Sigmoid colon (tissue), 7 donors: Measurements from ENCODE around the gene DENND2A. TPM values are rescaled to one million over a fixed set of nuclear protein-coding genes. Genes with fewer than 3 reads are reported as not detected.

Experiments used
- DNase-seq: peaks from one replicate; pipeline ENCODE4 v3.0.0-alpha.2; 2019
- H3K27ac ChIP-seq, 4 donors: fragments of 200-600 bp; sonication (generic); one replicate each; pipeline ENCODE4 v1.5.1; 2016 to 2019; ENCODE audit warnings: mild to moderate bottlenecking in 1 of 4
- H3K27me3 ChIP-seq, 3 donors: fragments of 200-600 bp; sonication (generic); one replicate each; pipeline ENCODE4 v1.5.1; 2019; ENCODE audit warnings: mild to moderate bottlenecking in 1 of 3
- H3K36me3 ChIP-seq, 4 donors: fragments of 200-600 bp; sonication (generic); one replicate each; pipeline ENCODE4 v1.5.1; 2016 to 2019
- H3K4me1 ChIP-seq, 4 donors: fragments of 200-600 bp; sonication (generic); one replicate each; pipeline ENCODE4 v1.5.1; 2017 to 2019
- H3K4me3 ChIP-seq, 4 donors: fragments of 200-600 bp; sonication (generic); one replicate each; pipeline ENCODE4 v1.5.1; 2017 to 2019; ENCODE audit warnings: mild to moderate bottlenecking in 2 of 4, moderate library complexity in 1 of 4
- H3K9me3 ChIP-seq, 4 donors: fragments of 200-600 bp in 3 of 4; sonication (generic) in 3 of 4; one replicate each; pipeline versions ENCODE4 v1.5.1 to v1.6.1; 2013 to 2019
- CTCF ChIP-seq, 4 experiments: fragments of 450-650 bp in 3 of 4; fragments of 200-600 bp in 1 of 4; IDR thresholded peaks; one replicate each; pipeline ENCODE4 v1.5.1; 2016 to 2019; ENCODE audit warnings: antibody characterized with exemption in 4 of 4, mild to moderate bottlenecking in 3 of 4, moderate library complexity in 2 of 4
- EP300 ChIP-seq, 4 donors: sonication (generic); formaldehyde crosslinking; IDR thresholded peaks; one replicate each; pipeline ENCODE4 v1.6.1; 2017; ENCODE audit warnings: antibody characterized with exemption in 4 of 4
- POLR2A ChIP-seq, 2 donors: fragments of 450-650 bp; IDR thresholded peaks; one replicate each; pipeline ENCODE4 v1.6.1; 2016; ENCODE audit warnings: antibody characterized with exemption in 2 of 2, mild to moderate bottlenecking in 2 of 2, moderate library complexity in 2 of 2
- POLR2AphosphoS5 ChIP-seq, 4 donors: sonication (generic); formaldehyde crosslinking; IDR thresholded peaks; one replicate each; pipeline ENCODE4 v1.6.1; 2017; ENCODE audit warnings: antibody characterized with exemption in 4 of 4
- WGBS, 2 donors: extraction: QIAGEN DNeasy Blood & Tissue Kit; methylation state at CpG; one replicate each; pipeline ENCODE4 v1.1.7; 2013; 5-methylcytosine and 5-hydroxymethylcytosine counted together
- intact Hi-C: fragments of 100-400 bp; cut with DNase I; formaldehyde crosslinking; loops from one replicate; pipeline ENCODE4 v1.15.1; 2023
- polyA plus RNA-seq, 3 donors: library from polyadenylated mRNA; stranded (reverse); fragments of 200-250 nt; gene quantifications; one replicate each; pipeline ENCODE4 v1.2.3, GENCODE V29; 2013
- total RNA-seq, 4 donors: library from RNA; depleted of rRNA; stranded (reverse); fragments of >200 nt; gene quantifications; one replicate each; pipeline ENCODE4 v1.1.0, GENCODE V29; 2016
- donor health status: healthy with polysubstance abuse.
- donor health status: Bipolar disorder and iron deficiency.
- donor health status: healthy.

DENND2A gene
- total and polyA plus RNA-seq, 7 donors: 6.2 to 38.8 (median 11.4) TPM

GRCh38 chr7:140542228-140542603 is 98.4 kb downstream of the DENND2A start:
- Histone ChIP-seq H3K27ac (peak overlapping the region; percentile 68 to 96 (median 70)), H3K36me3 (peaks cover 0 to 24% (median 0%) of the 10 kb centered on the region in 4 donors), H3K4me1 (peaks cover 0 to 36% (median 31%) of the 10 kb centered on the region in 4 donors), H3K4me3 (peak overlapping the region in 1 of 4 donors; percentile 7), H3K9me3 (no peaks in the 10 kb centered on the region), H3K27me3 (no peaks in the 10 kb centered on the region)
- WGBS, 2 donors: 57 to 70% methylated on average over 7 of the region's 7 CpGs
- DNase-seq: peak; percentile 89
- intact Hi-C loops: no loop called here
- TF ChIP-seq POLR2A (IDR thresholded peaks at IDR 0.05): no peak
- TF ChIP-seq EP300 (IDR thresholded peaks at IDR 0.05): no peak
- TF ChIP-seq POLR2AphosphoS5 (IDR thresholded peaks at IDR 0.05): no peak
- TF ChIP-seq CTCF (IDR thresholded peaks at IDR 0.05): no peak

- peaks cover 0 to 36% (median 31%) of the 10 kb centered on the region in 4 donors for H3K4me1 ChIP-seq
- peak; percentile 91 for DNase-seq
Observed at GRCh38 chr7:140541513-140542227, 98.9 kb downstream of the DENND2A start.

GRCh38 chr7:140541176-140541512 is 99.5 kb downstream of the DENND2A start:
- no peaks in the 10 kb centered on the region for H3K27me3 ChIP-seq
- peaks cover 0 to 36% (median 31%) of the 10 kb centered on the region in 4 donors for H3K4me1 ChIP-seq
- no peak overlapping the region for H3K4me3 ChIP-seq
- peaks cover 0 to 24% (median 0%) of the 10 kb centered on the region in 4 donors for H3K36me3 ChIP-seq
- H3K27ac ChIP-seq: peak overlapping the region; percentile 68 to 96 (median 70)
- TF ChIP-seq POLR2AphosphoS5 (IDR thresholded peaks at IDR 0.05): no peak
- TF ChIP-seq EP300 (IDR thresholded peaks at IDR 0.05): no peak
- TF ChIP-seq POLR2A (IDR thresholded peaks at IDR 0.05): no peak
- TF ChIP-seq CTCF (IDR thresholded peaks at IDR 0.05): no peak
- 73 to 79% methylated on average over 4 of the region's 4 CpGs for WGBS, 2 donors
- H3K9me3 ChIP-seq: no peaks in the 10 kb centered on the region
- no peak for DNase-seq
- intact Hi-C loops: no loop called here

More at GRCh38 chr7:140541513-140542227, 98.9 kb downstream of the DENND2A start:
- WGBS, 2 donors: 15 to 30% methylated on average over 17 of the region's 17 CpGs
- H3K27me3 ChIP-seq: no peaks in the 10 kb centered on the region
- peak overlapping the region; percentile 68 to 96 (median 70) for H3K27ac ChIP-seq
- no peaks in the 10 kb centered on the region for H3K9me3 ChIP-seq
- intact Hi-C loops: no loop called here
- peak; percentile 13 to 61 (median 58) for TF ChIP-seq POLR2AphosphoS5 (IDR thresholded peaks at IDR 0.05)
- no peak for TF ChIP-seq POLR2A (IDR thresholded peaks at IDR 0.05)
- TF ChIP-seq EP300 (IDR thresholded peaks at IDR 0.05): peak in 1 of 4 donors; percentile 5
- peak overlapping the region in 1 of 4 donors; percentile 7 for H3K4me3 ChIP-seq
- peaks cover 0 to 24% (median 0%) of the 10 kb centered on the region in 4 donors for H3K36me3 ChIP-seq

- Histone ChIP-seq H3K27me3 (no peaks in the 10 kb centered on the region), H3K27ac (peak overlapping the region in 3 of 4 donors; percentile 29 to 96 (median 68)), H3K4me1 (peaks cover 0 to 36% (median 31%) of the 10 kb centered on the region in 4 donors), H3K36me3 (peaks cover 0 to 15% (median 0%) of the 10 kb centered on the region in 4 donors), H3K9me3 (no peaks in the 10 kb centered on the region), H3K4me3 (no peak overlapping the region)
- intact Hi-C loops: no loop called here
- DNase-seq: no peak
- 72 to 89% methylated on average over 18 of the region's 18 CpGs for WGBS, 2 donors
- TF ChIP-seq CTCF (IDR thresholded peaks at IDR 0.05): no peak
- no peak for TF ChIP-seq EP300 (IDR thresholded peaks at IDR 0.05)
- TF ChIP-seq POLR2AphosphoS5 (IDR thresholded peaks at IDR 0.05): no peak
Observed at GRCh38 chr7:140540136-140540777, 100.4 kb downstream of the DENND2A start.

GRCh38 chr7:140539461-140539860 is 101.2 kb downstream of the DENND2A start:
- WGBS, 2 donors: 92 to 93% methylated on average over 18 of the region's 18 CpGs
- TF ChIP-seq EP300 (IDR thresholded peaks at IDR 0.05): no peak
- TF ChIP-seq POLR2A (IDR thresholded peaks at IDR 0.05): no peak
- no peak for TF ChIP-seq POLR2AphosphoS5 (IDR thresholded peaks at IDR 0.05)
- TF ChIP-seq CTCF (IDR thresholded peaks at IDR 0.05): no peak
- intact Hi-C loops: no loop called here
- Histone ChIP-seq H3K4me1 (peaks cover 0 to 40% (median 31%) of the 10 kb centered on the region in 4 donors), H3K9me3 (no peaks in the 10 kb centered on the region), H3K27ac (peak overlapping the region in 1 of 4 donors; percentile 96), H3K36me3 (peaks cover 0 to 8% (median 0%) of the 10 kb centered on the region in 4 donors), H3K27me3 (no peaks in the 10 kb centered on the region), H3K4me3 (no peak overlapping the region)
- no peak for DNase-seq
